Activated B cell treated with CpG ODN at 0.5 μM for 24 hours (primary cell): ENCODE measurements around the gene MB. TPM values are rescaled to one million over a fixed set of nuclear protein-coding genes. Genes with fewer than 3 reads are reported as not detected.

Source experiments
- ATAC-seq: fragments of 200-7000 bp; cut with Tn5 transposase; one replicate; pipeline ENCODE4 v1.10.0; 2021; ENCODE audit warnings: low read depth, mild to moderate bottlenecking, moderate library complexity
- CTCF ChIA-PET: fragments of 350-600 bp; sonication (Branson Sonifier 250); formaldehyde crosslinking; loops from one replicate; lab custom pipeline; 2021; ENCODE audit warnings: antibody characterized with exemption; lab: Charles Lee
- POLR2A ChIA-PET: fragments of 350-600 bp; sonication (Branson Sonifier 250); formaldehyde crosslinking; loops from one replicate; lab custom pipeline; 2021; ENCODE audit warnings: antibody characterized with exemption; lab: Charles Lee
- DNase-seq: peaks from one replicate; pipeline ENCODE4 v3.0.0; 2022
- H3K27ac Mint-ChIP-seq: one replicate; pipeline ENCODE4 v1.8.0; 2020; ENCODE audit warnings: mixed read lengths
- H3K27me3 Mint-ChIP-seq: one replicate; pipeline ENCODE4 v1.8.0; 2021; ENCODE audit warnings: mixed read lengths
- H3K36me3 Mint-ChIP-seq: one replicate; pipeline ENCODE4 v1.8.0; 2021; ENCODE audit warnings: low read depth, mixed read lengths
- H3K4me1 Mint-ChIP-seq: one replicate; pipeline ENCODE4 v1.8.0; 2021; ENCODE audit warnings: mixed read lengths
- H3K4me3 Mint-ChIP-seq: one replicate; pipeline ENCODE4 v1.8.0; 2020; ENCODE audit warnings: mild to moderate bottlenecking, mixed read lengths
- H3K9me3 Mint-ChIP-seq: one replicate; pipeline ENCODE4 v1.8.0; 2020; ENCODE audit warnings: mixed read lengths
- CTCF ChIP-seq: fragments of 200-600 bp; IDR thresholded peaks from one replicate; pipeline ENCODE4 v1.8.0; 2022; ENCODE audit warnings: antibody characterized with exemption, mild to moderate bottlenecking
- intact Hi-C: fragments of 100-400 bp; cut with micrococcal nuclease; formaldehyde crosslinking; loops from one replicate; pipeline ENCODE4 v1.15.1; 2024
- total RNA-seq: library from RNA; stranded (reverse); gene quantifications from 2 replicates; pipeline ENCODE4 v1.2.3, GENCODE V29; 2022

MB gene
- total RNA-seq, 1 donor from 2014 or later, result not detected

- Mint-ChIP-seq H3K36me3 (no peaks in the 10 kb centered on the region), H3K4me1 (no peaks in the 10 kb centered on the region), H3K27me3 (peaks cover 3% of the 10 kb centered on the region), H3K9me3 (no peaks in the 10 kb centered on the region), H3K27ac (no peak overlapping the region), H3K4me3 (no peak overlapping the region)
- POLR2A ChIA-PET, result no interaction called here
- no peak for DNase-seq
- intact Hi-C loops, result no loop called here
- CTCF ChIA-PET, result no interaction called here
- no peak for TF ChIP-seq CTCF
- no peak for ATAC-seq
These were observed 40.5 kb downstream of the MB start for GRCh38 chr22:35576671-35577070.

GRCh38 chr22:35575116-35575748 lies 41.9 kb downstream of the MB start:
- no peak for DNase-seq
- no peak overlapping the region for H3K27ac Mint-ChIP-seq
- CTCF ChIA-PET, result interaction anchor here (0.8 kb wide), 1 partner anchor 224 kb away, joined by 3 read pairs; no protein-coding TSS in a partner anchor

GRCh38 chr22:35572556-35572955 lies 44.6 kb downstream of the MB start:
- H3K9me3 Mint-ChIP-seq, result no peaks in the 10 kb centered on the region
- H3K27ac Mint-ChIP-seq, result no peak overlapping the region
- ChIA-PET CTCF (interaction anchor here (1.2 kb wide), 1 partner anchor 10 kb away, joined by 4 read pairs; no protein-coding TSS in a partner anchor), POLR2A (no interaction called here)
- ATAC-seq, result no peak
- no peak for DNase-seq
- intact Hi-C loops, result no loop called here
- H3K27me3 Mint-ChIP-seq, result peaks cover 16% of the 10 kb centered on the region
- H3K4me1 Mint-ChIP-seq, result no peaks in the 10 kb centered on the region
- no peak overlapping the region for H3K4me3 Mint-ChIP-seq
- no peaks in the 10 kb centered on the region for H3K36me3 Mint-ChIP-seq
- no peak for TF ChIP-seq CTCF

More at GRCh38 chr22:35575116-35575748, 41.9 kb downstream of the MB start:
- Mint-ChIP-seq H3K9me3 (no peaks in the 10 kb centered on the region), H3K4me1 (no peaks in the 10 kb centered on the region), H3K36me3 (no peaks in the 10 kb centered on the region), H3K27me3 (peaks cover 8% of the 10 kb centered on the region), H3K4me3 (no peak overlapping the region)
- POLR2A ChIA-PET, result no interaction called here
- intact Hi-C loops, result no loop called here
- ATAC-seq, result no peak
- TF ChIP-seq CTCF, result no peak

- Mint-ChIP-seq H3K4me3 (no peak overlapping the region), H3K27ac (no peak overlapping the region), H3K27me3 (peaks cover 20% of the 10 kb centered on the region), H3K4me1 (no peaks in the 10 kb centered on the region), H3K9me3 (no peaks in the 10 kb centered on the region), H3K36me3 (no peaks in the 10 kb centered on the region)
- ChIA-PET CTCF (no interaction called here), POLR2A (no interaction called here)
- no peak for TF ChIP-seq CTCF
- DNase-seq, result no peak
- intact Hi-C loops, result no loop called here
- ATAC-seq, result no peak
These were observed 46.4 kb downstream of the MB start for GRCh38 chr22:35570686-35571194.

- ATAC-seq, result no peak
- Mint-ChIP-seq H3K9me3 (no peaks in the 10 kb centered on the region), H3K36me3 (no peaks in the 10 kb centered on the region)
These were observed 47.2 kb downstream of the MB start for GRCh38 chr22:35569916-35570315.

More at GRCh38 chr22:35569916-35570315, 47.2 kb downstream of the MB start:
- H3K27me3 Mint-ChIP-seq, result peaks cover 23% of the 10 kb centered on the region
- POLR2A ChIA-PET, result no interaction called here
- intact Hi-C loops, result no loop called here
- no peak for DNase-seq
- TF ChIP-seq CTCF, result no peak
- CTCF ChIA-PET, result no interaction called here
- no peak overlapping the region for H3K4me3 Mint-ChIP-seq
- H3K27ac Mint-ChIP-seq, result no peak overlapping the region
- no peaks in the 10 kb centered on the region for H3K4me1 Mint-ChIP-seq
